ENCODE data around the gene WDR86.

GRCh38 chr7:151396328-151396970 is 13.4 kb downstream of the WDR86 start:
- TF ChIP-seq POLR2AphosphoS5 (IDR thresholded peaks at IDR 0.05; ENCODE audit: low read depth, low read length) (no peak), POLR2A (IDR thresholded peaks at IDR 0.05; ENCODE audit: low read depth, low read length) (no peak)
